Activated naive CD8-positive, alpha-beta T cell treated with anti-CD3 and anti-CD28 coated beads, Interleukin-2, amount 10 ng/mL, durations not matched to agents 7 days and 5 days (primary cell): ENCODE data around the gene ETV5. TPM values are rescaled to one million over a fixed set of nuclear protein-coding genes. Genes with fewer than 3 reads are reported as not detected.

ENCODE experiments used
- ATAC-seq: fragments of 150-1000 bp; cut with Tn5 transposase; one replicate; pipeline ENCODE4 v1.10.0; 2021; ENCODE audit warnings: low read depth, moderate library complexity
- POLR2A ChIA-PET: fragments of 350-600 bp; sonication (Branson Sonifier 250); formaldehyde crosslinking; loops from one replicate; lab custom pipeline; 2021; ENCODE audit warnings: antibody characterized with exemption; lab: Charles Lee
- DNase-seq: peaks from one replicate; pipeline ENCODE4 v3.0.0; 2021
- H3K27ac Mint-ChIP-seq: one replicate; pipeline ENCODE4 v1.8.0; 2022; ENCODE audit warnings: mild to moderate bottlenecking, mixed read lengths
- H3K27me3 Mint-ChIP-seq: one replicate; pipeline ENCODE4 v1.8.0; 2022; ENCODE audit warnings: mild to moderate bottlenecking, moderate library complexity, mixed read lengths
- H3K36me3 Mint-ChIP-seq: one replicate; pipeline ENCODE4 v1.8.0; 2021; ENCODE audit warnings: mild to moderate bottlenecking, mixed read lengths
- H3K4me1 Mint-ChIP-seq: one replicate; pipeline ENCODE4 v1.8.0; 2021; ENCODE audit warnings: mixed read lengths
- H3K4me3 Mint-ChIP-seq: one replicate; pipeline ENCODE4 v1.8.0; 2022; ENCODE audit warnings: mild to moderate bottlenecking, moderate library complexity, mixed read lengths
- H3K9me3 Mint-ChIP-seq: one replicate; pipeline ENCODE4 v1.8.0; 2021; ENCODE audit warnings: mixed read lengths
- total RNA-seq, 2 experiments: library from RNA; stranded (reverse); gene quantifications; one replicate each; pipeline ENCODE4 v1.2.3, GENCODE V29; 2021

The ETV5 gene
- total RNA-seq, 2 experiments from 2014 or later: 1.4 to 2.0 TPM

- no peak overlapping the region for H3K4me3 Mint-ChIP-seq
- H3K27me3 Mint-ChIP-seq: peaks cover 34% of the 10 kb centered on the region
- H3K36me3 Mint-ChIP-seq: no peaks in the 10 kb centered on the region
- no peaks in the 10 kb centered on the region for H3K9me3 Mint-ChIP-seq
- no peak for DNase-seq
- H3K27ac Mint-ChIP-seq: no peak overlapping the region
- ATAC-seq: no peak
- POLR2A ChIA-PET: interaction anchor here (0.6 kb wide), 1 partner anchor 46 kb away, joined by 5 read pairs; no protein-coding TSS in a partner anchor
- no peaks in the 10 kb centered on the region for H3K4me1 Mint-ChIP-seq
Observed at GRCh38 chr3:186081678-186082077, 27.2 kb downstream of the ETV5 start.

GRCh38 chr3:186080849-186081438 is 27.9 kb downstream of the ETV5 start:
- H3K36me3 Mint-ChIP-seq: no peaks in the 10 kb centered on the region
- POLR2A ChIA-PET: interaction anchor here (1.2 kb wide), 1 partner anchor 17 kb away, joined by 3 read pairs; no protein-coding TSS in a partner anchor
- H3K27me3 Mint-ChIP-seq: peaks cover 33% of the 10 kb centered on the region
- no peak for DNase-seq
- no peak overlapping the region for H3K27ac Mint-ChIP-seq
- no peaks in the 10 kb centered on the region for H3K9me3 Mint-ChIP-seq
- no peaks in the 10 kb centered on the region for H3K4me1 Mint-ChIP-seq
- H3K4me3 Mint-ChIP-seq: no peak overlapping the region
- ATAC-seq: no peak

GRCh38 chr3:186079925-186080324 is 29.0 kb downstream of the ETV5 start:
- no peaks in the 10 kb centered on the region for H3K4me1 Mint-ChIP-seq
- peaks cover 2% of the 10 kb centered on the region for H3K9me3 Mint-ChIP-seq
- no peak for ATAC-seq
- H3K36me3 Mint-ChIP-seq: peaks cover 2% of the 10 kb centered on the region
- H3K27me3 Mint-ChIP-seq: peaks cover 31% of the 10 kb centered on the region
- DNase-seq: no peak
- no peak overlapping the region for H3K4me3 Mint-ChIP-seq
- H3K27ac Mint-ChIP-seq: no peak overlapping the region
- POLR2A ChIA-PET: interaction anchor here (0.7 kb wide), 1 partner anchor 111 kb away, joined by 3 read pairs; no protein-coding TSS in a partner anchor

GRCh38 chr3:186077466-186077865 is 31.4 kb downstream of the ETV5 start:
- POLR2A ChIA-PET: no interaction called here
- H3K4me1 Mint-ChIP-seq: no peaks in the 10 kb centered on the region
- H3K27me3 Mint-ChIP-seq: peaks cover 42% of the 10 kb centered on the region
- peaks cover 5% of the 10 kb centered on the region for H3K9me3 Mint-ChIP-seq
- H3K36me3 Mint-ChIP-seq: peaks cover 2% of the 10 kb centered on the region
- no peak overlapping the region for H3K27ac Mint-ChIP-seq
- no peak for DNase-seq
- no peak for ATAC-seq
- no peak overlapping the region for H3K4me3 Mint-ChIP-seq

GRCh38 chr3:186075931-186076567 is 32.8 kb downstream of the ETV5 start:
- H3K36me3 Mint-ChIP-seq: peaks cover 2% of the 10 kb centered on the region
- H3K4me3 Mint-ChIP-seq: no peak overlapping the region
- DNase-seq: no peak
- no peak for ATAC-seq
- H3K9me3 Mint-ChIP-seq: peaks cover 6% of the 10 kb centered on the region
- POLR2A ChIA-PET: no interaction called here
- peaks cover 2% of the 10 kb centered on the region for H3K4me1 Mint-ChIP-seq
- H3K27me3 Mint-ChIP-seq: peaks cover 45% of the 10 kb centered on the region
- no peak overlapping the region for H3K27ac Mint-ChIP-seq

- DNase-seq: no peak
- Mint-ChIP-seq H3K27ac (no peak overlapping the region), H3K4me1 (peaks cover 6% of the 10 kb centered on the region), H3K36me3 (peaks cover 2% of the 10 kb centered on the region), H3K9me3 (peaks cover 6% of the 10 kb centered on the region), H3K27me3 (peaks cover 39% of the 10 kb centered on the region), H3K4me3 (no peak overlapping the region)
- ATAC-seq: no peak
- POLR2A ChIA-PET: no interaction called here
Observed at GRCh38 chr3:186075489-186075888, 33.4 kb downstream of the ETV5 start.

GRCh38 chr3:186073641-186074040 is 35.2 kb downstream of the ETV5 start:
- POLR2A ChIA-PET: no interaction called here
- Mint-ChIP-seq H3K27ac (no peak overlapping the region), H3K4me3 (no peak overlapping the region), H3K36me3 (peaks cover 5% of the 10 kb centered on the region), H3K9me3 (peaks cover 6% of the 10 kb centered on the region), H3K4me1 (peaks cover 11% of the 10 kb centered on the region), H3K27me3 (peaks cover 37% of the 10 kb centered on the region)
- no peak for ATAC-seq
- DNase-seq: no peak

- peaks cover 6% of the 10 kb centered on the region for H3K9me3 Mint-ChIP-seq
- H3K4me1 Mint-ChIP-seq: peaks cover 22% of the 10 kb centered on the region
- no peak overlapping the region for H3K27ac Mint-ChIP-seq
- no peak for DNase-seq
- H3K36me3 Mint-ChIP-seq: peaks cover 5% of the 10 kb centered on the region
- H3K4me3 Mint-ChIP-seq: peak overlapping the region; percentile 7
- ATAC-seq: no peak
- POLR2A ChIA-PET: no interaction called here
- H3K27me3 Mint-ChIP-seq: peaks cover 23% of the 10 kb centered on the region
Observed at GRCh38 chr3:186070996-186071395, 37.9 kb downstream of the ETV5 start.

GRCh38 chr3:186070550-186070949 is 38.3 kb downstream of the ETV5 start:
- H3K9me3 Mint-ChIP-seq: peaks cover 6% of the 10 kb centered on the region
- H3K4me1 Mint-ChIP-seq: peaks cover 23% of the 10 kb centered on the region
- POLR2A ChIA-PET: no interaction called here
- DNase-seq (no peak), ATAC-seq (no peak)
- H3K36me3 Mint-ChIP-seq: peaks cover 8% of the 10 kb centered on the region
- H3K27me3 Mint-ChIP-seq: peaks cover 21% of the 10 kb centered on the region
- no peak overlapping the region for H3K4me3 Mint-ChIP-seq
- H3K27ac Mint-ChIP-seq: no peak overlapping the region

- H3K27me3 Mint-ChIP-seq: peaks cover 23% of the 10 kb centered on the region
- no peak overlapping the region for H3K27ac Mint-ChIP-seq
- POLR2A ChIA-PET: no interaction called here
- H3K4me3 Mint-ChIP-seq: no peak overlapping the region
- H3K9me3 Mint-ChIP-seq: peaks cover 6% of the 10 kb centered on the region
- peaks cover 23% of the 10 kb centered on the region for H3K4me1 Mint-ChIP-seq
- ATAC-seq: no peak
- DNase-seq: no peak
- peaks cover 8% of the 10 kb centered on the region for H3K36me3 Mint-ChIP-seq
Observed at GRCh38 chr3:186070133-186070532, 38.8 kb downstream of the ETV5 start.

- H3K36me3 Mint-ChIP-seq: peaks cover 6% of the 10 kb centered on the region
- H3K4me1 Mint-ChIP-seq: peaks cover 23% of the 10 kb centered on the region
- no peak overlapping the region for H3K27ac Mint-ChIP-seq
- peaks cover 3% of the 10 kb centered on the region for H3K9me3 Mint-ChIP-seq
- H3K27me3 Mint-ChIP-seq: peaks cover 29% of the 10 kb centered on the region
- ATAC-seq (no peak), DNase-seq (no peak)
- H3K4me3 Mint-ChIP-seq: no peak overlapping the region
- POLR2A ChIA-PET: no interaction called here
Observed at GRCh38 chr3:186069199-186069598, 39.7 kb downstream of the ETV5 start.

GRCh38 chr3:186068243-186068552 is 40.7 kb downstream of the ETV5 start:
- H3K36me3 Mint-ChIP-seq: peaks cover 6% of the 10 kb centered on the region
- no peak overlapping the region for H3K4me3 Mint-ChIP-seq
- ATAC-seq (no peak), DNase-seq (no peak)
- POLR2A ChIA-PET: interaction anchor here (1.2 kb wide), 1 partner anchor 41 kb away, joined by 6 read pairs; the partner anchor contains the start of gene ETV5
- H3K27me3 Mint-ChIP-seq: peaks cover 33% of the 10 kb centered on the region
- peaks cover 25% of the 10 kb centered on the region for H3K4me1 Mint-ChIP-seq
- H3K27ac Mint-ChIP-seq: no peak overlapping the region
- H3K9me3 Mint-ChIP-seq: peaks cover 1% of the 10 kb centered on the region

GRCh38 chr3:186067360-186068242 is 41.3 kb downstream of the ETV5 start:
- Mint-ChIP-seq H3K9me3 (peaks cover 1% of the 10 kb centered on the region), H3K27me3 (peaks cover 33% of the 10 kb centered on the region), H3K4me1 (peaks cover 25% of the 10 kb centered on the region), H3K4me3 (peak overlapping the region; percentile 86), H3K36me3 (peaks cover 6% of the 10 kb centered on the region), H3K27ac (peak overlapping the region; percentile 81)
- ATAC-seq (peak; percentile 62), DNase-seq (no peak)
- POLR2A ChIA-PET: interaction anchor here (0.6 to 1.2 kb wide), 2 partner anchors 41 to 131 kb away, joined by 3 to 6 read pairs; partner anchors contain the start of gene ETV5
